ENCODE measurements around the gene TIAM1.

DNA sequence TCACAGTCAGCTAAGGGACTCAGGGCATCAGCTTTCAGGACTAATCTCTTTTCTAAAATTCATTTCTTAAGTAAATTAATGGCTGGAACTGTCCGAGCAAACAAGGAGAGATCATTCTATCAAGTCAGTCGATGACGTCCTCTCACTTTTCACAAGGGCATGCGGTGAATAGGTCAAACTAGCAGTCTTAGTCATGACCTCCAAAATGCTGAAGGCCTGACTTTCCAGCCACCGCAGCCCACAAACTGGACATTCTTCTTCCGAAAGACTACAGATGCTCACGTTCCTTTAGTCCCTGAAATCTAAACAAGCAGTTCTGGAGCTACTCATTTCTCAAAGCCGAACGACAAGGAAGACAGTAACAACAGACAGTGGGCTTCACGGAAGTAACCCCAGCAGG lies 127.9 kb downstream of the TIAM1 start:
- no peak for TF ChIP-seq CTCF (IDR thresholded peaks at IDR 0.05; ENCODE audit: borderline replicate concordance, extremely low read depth, low read length, poor library complexity, severe bottlenecking)
- no peak for TF ChIP-seq EZH2 (IDR thresholded peaks at IDR 0.05; ENCODE audit: borderline replicate concordance, low read depth, low read length, severe bottlenecking)

Measured in DND-41 (cell line).